HG03442 (cell line): ENCODE results near the gene ACTG1.

Source experiments
- ATAC-seq: cut with Tn5 transposase; IDR thresholded peaks from one replicate; pipeline ENCODE4 v1.9.1; 2021; ENCODE audit warnings: mild to moderate bottlenecking, moderate library complexity; ENCODE audit not compliant: unreplicated experiment

Gene ACTG1

DNA sequence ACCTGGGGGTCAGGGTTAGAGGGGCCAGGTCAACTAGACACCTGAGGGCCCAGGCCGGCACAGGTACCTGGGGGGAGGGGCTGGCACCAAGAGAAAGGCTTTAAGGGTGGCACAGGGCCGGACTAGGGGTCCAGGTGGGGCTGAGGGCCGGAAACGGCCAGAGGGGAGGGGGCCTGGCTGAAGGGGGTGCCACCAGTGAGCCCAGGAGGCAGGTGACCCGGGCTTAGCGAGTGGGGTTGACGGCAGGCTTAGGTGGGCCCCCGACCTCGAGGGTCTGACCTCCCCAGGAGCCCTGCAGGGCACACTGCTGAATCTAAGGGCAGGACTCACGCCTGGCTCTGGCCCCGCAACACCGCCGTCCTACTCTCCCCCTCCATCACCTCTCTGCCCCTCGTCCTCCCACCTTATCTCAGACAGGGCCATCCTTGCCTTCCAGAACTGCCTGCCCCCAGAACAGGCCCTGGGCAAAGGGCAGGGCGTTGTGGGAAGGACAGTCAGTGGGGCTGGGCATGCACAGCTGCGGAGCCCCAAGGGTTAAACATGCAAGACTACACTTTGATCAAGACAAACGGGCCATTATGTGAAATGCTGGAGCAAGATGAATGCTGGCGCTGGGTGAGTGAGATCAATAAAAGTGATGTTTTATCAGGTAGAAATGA, 44.4 kb downstream of the ACTG1 start:
- ATAC-seq: no peak

DNA sequence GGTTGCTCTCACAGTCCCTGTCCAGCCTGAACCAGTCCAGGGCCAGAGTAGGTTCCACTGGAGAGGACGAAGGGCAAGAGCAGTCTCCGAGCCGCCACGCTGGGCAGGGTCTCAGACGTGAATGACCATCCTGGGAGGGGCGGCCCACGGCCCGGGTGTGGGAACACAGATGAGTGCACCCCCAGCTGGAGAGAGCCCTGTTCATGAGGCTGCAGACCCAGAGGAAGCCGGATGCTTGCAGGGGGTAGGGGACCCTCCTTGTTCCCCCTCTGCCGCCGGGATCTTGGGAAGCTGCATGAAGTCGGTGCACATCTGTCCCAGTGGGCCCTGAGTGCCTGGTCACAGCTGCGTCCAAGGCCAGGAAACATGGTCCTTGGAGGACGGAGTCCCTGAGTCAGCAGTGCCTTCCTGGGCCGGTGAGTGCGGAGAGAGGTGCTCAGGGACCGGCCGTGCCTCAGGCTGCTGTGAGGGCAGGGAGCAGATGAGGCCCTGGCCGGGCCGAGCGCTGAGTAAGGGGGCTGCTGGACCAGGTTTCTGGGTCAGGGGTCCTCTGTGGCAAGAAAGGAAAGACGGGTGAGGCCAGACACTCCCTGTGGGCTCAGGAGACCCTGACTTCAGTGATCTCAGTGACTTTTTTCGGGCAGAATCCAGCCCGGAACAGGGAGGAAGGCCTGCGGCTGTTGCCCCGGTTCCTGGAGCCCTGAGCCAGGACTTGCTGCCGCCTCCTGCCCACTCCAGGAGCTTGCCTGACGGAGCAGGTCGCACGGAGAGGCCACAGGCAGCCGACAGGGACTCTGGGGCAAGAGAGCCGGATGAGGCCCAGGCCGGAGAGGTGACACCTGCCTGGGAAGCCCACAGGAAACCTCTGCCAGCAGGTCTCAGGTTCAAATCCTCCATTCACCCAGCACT, 45.8 kb downstream of the ACTG1 start:
- no peak for ATAC-seq

DNA sequence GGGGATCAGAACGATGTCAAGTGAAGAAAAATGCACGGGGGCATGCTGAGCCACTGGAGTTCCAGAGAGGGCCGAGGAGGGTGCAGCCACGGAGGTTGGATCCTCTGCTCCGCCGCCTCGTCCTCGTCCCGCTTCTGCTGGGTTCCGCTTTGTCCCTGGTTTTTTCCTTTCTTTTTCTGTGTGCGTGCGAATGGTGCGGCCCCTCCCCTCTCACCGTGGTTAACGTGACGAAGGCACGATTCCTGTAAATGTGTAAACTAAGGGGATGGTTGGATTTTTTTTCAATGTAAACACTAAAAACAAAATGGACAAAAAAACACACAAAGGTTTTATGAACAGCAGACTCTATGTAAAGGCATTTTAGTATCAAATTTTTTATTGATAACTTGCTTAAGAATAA, 46.7 kb downstream of the ACTG1 start:
- no peak for ATAC-seq

DNA sequence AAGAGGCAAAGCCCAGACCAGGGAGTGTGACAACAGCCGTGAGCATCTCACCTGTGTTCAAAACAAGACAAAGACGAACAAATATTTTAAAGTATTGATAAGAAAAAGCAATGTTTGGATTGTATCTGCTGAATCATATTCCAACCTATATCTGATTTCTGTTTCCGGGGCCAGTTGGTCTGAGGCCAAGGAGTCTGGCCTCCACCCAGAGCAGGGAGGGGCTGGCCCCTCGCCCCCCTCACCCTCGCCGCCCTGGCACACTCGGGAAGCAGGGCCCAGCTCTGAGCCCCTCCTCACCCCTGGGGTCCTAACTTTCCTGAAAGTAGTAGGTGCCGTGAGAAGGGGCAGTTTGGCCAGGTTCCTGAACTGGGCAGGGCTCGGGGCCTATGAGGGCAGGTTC, 48.0 kb downstream of the ACTG1 start:
- ATAC-seq: no peak

DNA sequence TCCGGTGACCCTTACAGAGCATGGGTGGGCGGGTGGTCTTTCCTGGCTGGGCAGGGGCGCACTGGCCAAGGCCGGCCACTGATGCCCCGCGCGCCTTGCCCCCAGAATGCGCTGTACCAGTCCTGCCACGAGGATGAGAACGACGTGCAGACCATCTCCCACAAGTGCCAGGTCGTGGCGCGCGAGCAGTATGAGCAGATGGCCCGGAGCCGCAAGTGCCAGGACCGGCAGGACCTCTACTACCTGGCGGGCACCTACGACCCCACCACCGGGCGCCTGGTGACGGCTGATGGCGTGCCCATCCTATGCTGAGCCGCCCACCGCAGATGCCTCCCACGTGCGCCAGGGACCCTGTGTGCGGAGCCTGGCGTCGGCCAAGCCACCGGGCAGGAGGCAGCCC, 49.1 kb downstream of the ACTG1 start:
- no peak for ATAC-seq

DNA sequence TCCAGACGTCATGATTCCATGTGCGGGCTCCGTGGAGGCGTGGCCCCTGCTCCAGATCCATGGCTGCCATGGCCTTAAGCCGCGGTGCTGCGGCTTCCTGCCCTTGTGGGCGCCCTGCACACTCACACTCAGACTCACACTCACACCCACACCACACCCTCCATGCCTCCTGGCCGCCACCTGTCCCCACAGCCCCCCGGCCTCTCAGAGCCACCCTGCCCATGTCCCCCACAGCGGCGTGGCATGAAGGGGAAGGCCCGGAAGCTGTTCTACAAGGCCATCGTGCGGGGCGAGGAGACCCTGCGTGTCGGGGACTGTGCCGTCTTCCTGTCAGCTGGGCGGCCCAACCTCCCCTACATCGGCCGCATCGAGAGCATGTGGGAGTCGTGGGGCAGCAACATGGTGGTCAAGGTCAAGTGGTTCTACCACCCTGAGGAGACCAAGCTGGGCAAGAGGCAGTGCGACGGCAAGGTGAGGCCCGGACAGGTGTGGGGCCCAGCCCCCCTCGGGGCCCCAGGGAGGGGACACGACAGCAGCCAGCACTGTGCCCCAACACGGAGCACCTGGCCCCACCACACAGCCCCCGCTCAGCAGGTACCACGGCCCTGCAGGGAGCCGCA, 50.0 kb downstream of the ACTG1 start:
- ATAC-seq: no peak

DNA sequence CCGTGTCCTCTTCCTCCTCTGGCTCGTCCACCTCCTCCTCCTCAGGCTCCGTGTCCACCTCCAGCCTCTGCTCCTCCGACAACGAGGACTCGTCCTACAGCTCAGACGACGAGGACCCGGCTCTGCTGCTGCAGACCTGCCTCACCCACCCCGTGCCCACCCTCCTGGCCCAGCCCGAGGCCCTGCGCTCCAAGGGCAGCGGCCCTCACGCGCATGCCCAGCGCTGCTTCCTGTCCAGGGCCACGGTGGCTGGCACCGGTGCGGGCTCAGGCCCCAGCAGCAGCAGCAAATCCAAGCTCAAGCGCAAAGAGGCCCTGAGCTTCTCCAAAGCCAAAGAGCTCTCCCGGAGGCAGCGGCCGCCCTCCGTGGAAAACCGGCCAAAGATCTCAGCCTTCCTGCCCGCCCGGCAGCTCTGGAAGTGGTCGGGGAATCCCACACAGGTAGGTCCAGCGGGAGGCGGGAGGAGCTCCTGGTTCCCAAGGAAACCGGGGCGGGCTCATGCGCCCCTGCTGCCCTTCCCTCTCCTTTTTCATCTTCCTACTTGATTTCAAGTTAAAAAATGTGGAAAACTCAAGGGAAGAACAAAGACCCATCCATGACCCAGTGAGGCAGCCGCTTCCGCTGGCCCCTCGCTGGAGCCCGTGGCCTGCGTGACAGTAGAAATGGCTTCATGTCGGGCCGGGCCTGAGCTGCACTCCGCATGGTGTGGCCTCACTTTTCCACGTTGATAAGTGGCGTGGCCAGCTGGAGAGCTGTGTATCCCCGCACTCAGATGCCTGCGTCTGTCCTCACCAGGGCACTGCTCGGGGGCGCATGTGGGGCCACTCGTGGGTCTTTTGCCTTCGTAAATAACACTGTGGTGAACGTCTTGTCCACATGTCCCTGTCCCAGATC, 50.7 kb downstream of the ACTG1 start:
- ATAC-seq: no peak

DNA sequence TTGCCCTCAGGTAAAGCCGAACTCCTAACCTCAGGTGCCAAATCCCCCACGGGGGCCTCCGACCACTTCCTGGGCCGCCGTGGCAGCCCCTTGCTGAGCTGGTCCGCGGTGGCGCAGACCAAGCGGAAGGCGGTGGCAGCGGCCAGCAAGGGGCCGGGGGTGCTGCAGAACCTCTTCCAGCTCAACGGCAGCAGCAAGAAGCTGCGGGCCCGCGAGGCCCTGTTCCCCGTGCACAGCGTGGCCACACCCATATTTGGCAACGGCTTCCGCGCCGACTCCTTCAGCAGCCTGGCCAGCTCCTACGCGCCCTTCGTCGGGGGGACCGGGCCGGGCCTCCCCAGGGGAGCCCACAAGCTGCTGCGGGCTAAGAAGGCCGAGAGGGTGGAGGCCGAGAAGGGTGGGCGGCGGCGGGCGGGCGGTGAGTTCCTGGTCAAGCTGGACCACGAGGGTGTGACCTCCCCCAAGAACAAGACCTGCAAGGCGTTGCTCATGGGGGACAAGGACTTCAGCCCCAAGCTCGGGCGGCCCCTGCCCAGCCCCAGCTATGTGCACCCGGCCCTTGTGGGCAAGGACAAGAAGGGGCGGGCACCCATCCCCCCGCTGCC, 51.6 kb downstream of the ACTG1 start:
- no peak for ATAC-seq
